Neural cell (in vitro differentiated cells): Measurements from ENCODE around the gene MAGI2. TPM values are rescaled to one million over a fixed set of nuclear protein-coding genes. Genes with fewer than 3 reads are reported as not detected.

Source experiments
- H2AFZ ChIP-seq: fragments of 200-600, 300-800 bp; sonication (generic), shearing (Covaris generic); 2 replicates; pipeline ENCODE4 v1.6.0; 2014; ENCODE audit warnings: low read depth, mild to moderate bottlenecking, antibody characterized with exemption, low read length, moderate library complexity
- H3F3A ChIP-seq: fragments of 200-600 bp; shearing (Covaris generic); 2 replicates; pipeline ENCODE4 v1.6.1; 2016; ENCODE audit warnings: mild to moderate bottlenecking, moderate library complexity, mixed read lengths, antibody characterized with exemption, low read length; ENCODE audit not compliant: insufficient read depth, poor library complexity, severe bottlenecking
- H3K27ac ChIP-seq: fragments of 200-600, 300-800 bp; sonication (generic), shearing (Covaris generic); 2 replicates; pipeline ENCODE4 v1.5.1; 2014; ENCODE audit warnings: mild to moderate bottlenecking, low read length, moderate library complexity
- H3K27me3 ChIP-seq: fragments of 300-800, 200-600 bp; sonication (generic), shearing (Covaris generic); 2 replicates; pipeline ENCODE4 v1.6.0; 2014; ENCODE audit warnings: mild to moderate bottlenecking, low read depth, low read length, moderate library complexity; ENCODE audit not compliant: insufficient read depth
- H3K36me3 ChIP-seq: fragments of 300-800, 200-600 bp; sonication (generic), shearing (Covaris generic); 2 replicates; pipeline ENCODE4 v1.5.1; 2014; ENCODE audit warnings: mild to moderate bottlenecking, antibody characterized with exemption, low read length, moderate library complexity; ENCODE audit not compliant: insufficient read depth
- H3K4me2 ChIP-seq: fragments of 300-800, 200-600 bp; sonication (generic), shearing (Covaris generic); 2 replicates; pipeline ENCODE4 v1.6.0; 2014; ENCODE audit warnings: mild to moderate bottlenecking, low read length
- H3K4me3 ChIP-seq: fragments of 300-800, 200-600 bp; sonication (generic), shearing (Covaris generic); 2 replicates; pipeline ENCODE4 v1.5.1; 2014; ENCODE audit warnings: mild to moderate bottlenecking, low read length, moderate library complexity
- H3K79me2 ChIP-seq: fragments of 200-600 bp; shearing (Covaris generic); replicated peaks from 2 replicates; pipeline ENCODE4 v1.6.0; 2014; ENCODE audit warnings: mild to moderate bottlenecking, low read length, moderate library complexity; ENCODE audit not compliant: insufficient read depth
- H3K9ac ChIP-seq: fragments of 300-800, 200-600 bp; sonication (generic), shearing (Covaris generic); 2 replicates; pipeline ENCODE4 v1.6.1; 2016; ENCODE audit warnings: mild to moderate bottlenecking, low read length, mixed read lengths
- H3K9me2 ChIP-seq: fragments of 200-600 bp; shearing (Covaris generic); 2 replicates; pipeline ENCODE4 v1.6.1; 2016; ENCODE audit warnings: mild to moderate bottlenecking, low read length, mixed read lengths; ENCODE audit not compliant: insufficient read depth
- H3K9me3 ChIP-seq: fragments of 200-600, 300-800 bp; sonication (generic), shearing (Covaris generic); 2 replicates; pipeline ENCODE4 v1.6.1; 2016; ENCODE audit warnings: mild to moderate bottlenecking, mixed run types, low read length, moderate library complexity, mixed read lengths
- H4K20me1 ChIP-seq: fragments of 200-600 bp; shearing (Covaris generic); 2 replicates; pipeline ENCODE4 v1.6.1; 2016; ENCODE audit warnings: mild to moderate bottlenecking, mixed run types; ENCODE audit not compliant: insufficient read depth
- CTCF ChIP-seq: fragments of 450-650 bp; IDR thresholded peaks from 2 replicates; pipeline ENCODE4 v1.5.1; 2014; ENCODE audit warnings: antibody characterized with exemption, mild to moderate bottlenecking, moderate library complexity; ENCODE audit not compliant: poor library complexity, severe bottlenecking
- EP300 ChIP-seq: fragments of 450-650 bp; conservative IDR thresholded peaks from 2 replicates; pipeline ENCODE4 v1.6.1; 2014; ENCODE audit warnings: antibody characterized with exemption, mild to moderate bottlenecking, moderate library complexity; ENCODE audit not compliant: poor library complexity, severe bottlenecking
- EZH2 ChIP-seq: fragments of 200-600, 300-800 bp; shearing (Covaris generic), sonication (generic); IDR thresholded peaks from 2 replicates; pipeline ENCODE4 v1.6.1; 2014; ENCODE audit warnings: antibody characterized with exemption, low read length, borderline replicate concordance, mild to moderate bottlenecking; ENCODE audit not compliant: insufficient read depth, poor library complexity, severe bottlenecking
- MXI1 ChIP-seq: fragments of 450-650 bp; conservative IDR thresholded peaks from 2 replicates; pipeline ENCODE4 v1.6.1; 2014; ENCODE audit warnings: antibody characterized with exemption, mild to moderate bottlenecking; ENCODE audit not compliant: poor library complexity, severe bottlenecking
- POLR2AphosphoS5 ChIP-seq: IDR thresholded peaks from 2 replicates; pipeline ENCODE4 v1.6.1; 2012
- RAD21 ChIP-seq: fragments of 450-650 bp; conservative IDR thresholded peaks from 2 replicates; pipeline ENCODE4 v1.6.1; 2014; ENCODE audit warnings: antibody characterized with exemption, mild to moderate bottlenecking, moderate library complexity
- REST ChIP-seq: IDR thresholded peaks from 2 replicates; pipeline ENCODE4 v1.6.1; 2012; ENCODE audit warnings: borderline replicate concordance
- SMC3 ChIP-seq: fragments of 450-650 bp; conservative IDR thresholded peaks from 2 replicates; pipeline ENCODE4 v1.6.1; 2014; ENCODE audit warnings: antibody characterized with exemption, mild to moderate bottlenecking, moderate library complexity; ENCODE audit not compliant: poor library complexity
- TAF1 ChIP-seq: IDR thresholded peaks from 2 replicates; pipeline ENCODE4 v1.6.1; 2012; ENCODE audit warnings: low read depth
- polyA plus RNA-seq: library from polyadenylated mRNA; depleted of rRNA; stranded (reverse); fragments of >200 nt; gene quantifications from 2 replicates; pipeline ENCODE4 v1.2.3, GENCODE V29; 2014

MAGI2 gene
- polyA plus RNA-seq, 1 donor from 2014 or later: 19.3 TPM

- no peaks in the 10 kb centered on the region for H3K79me2 ChIP-seq
- H3K4me3 ChIP-seq: no peak overlapping the region
- H4K20me1 ChIP-seq: no peaks in the 10 kb centered on the region
- no peak overlapping the region for H2AFZ ChIP-seq
- H3K27ac ChIP-seq: no peak overlapping the region
- no peaks in the 10 kb centered on the region for H3F3A ChIP-seq
- H3K9me3 ChIP-seq: no peaks in the 10 kb centered on the region
- H3K4me2 ChIP-seq: no peak overlapping the region
- no peak for TF ChIP-seq TAF1
- TF ChIP-seq RAD21: no peak
- TF ChIP-seq EZH2: no peak
- TF ChIP-seq CTCF: no peak
- TF ChIP-seq MXI1: no peak
- no peaks in the 10 kb centered on the region for H3K27me3 ChIP-seq
- no peaks in the 10 kb centered on the region for H3K9me2 ChIP-seq
- no peak overlapping the region for H3K9ac ChIP-seq
- H3K36me3 ChIP-seq: no peaks in the 10 kb centered on the region
These were observed 1285.6 kb downstream of the MAGI2 start for GRCh38 chr7:78167860-78168259.

GRCh38 chr7:78165854-78166253, 1287.6 kb downstream of the MAGI2 start:
- no peak overlapping the region for H3K27ac ChIP-seq
- no peaks in the 10 kb centered on the region for H3K27me3 ChIP-seq
- no peaks in the 10 kb centered on the region for H3K79me2 ChIP-seq
- H3K9me3 ChIP-seq: no peaks in the 10 kb centered on the region
- TF ChIP-seq RAD21: no peak
- no peak for TF ChIP-seq CTCF
- no peak for TF ChIP-seq TAF1
- no peak for TF ChIP-seq EZH2
- TF ChIP-seq MXI1: no peak
- TF ChIP-seq EP300: no peak
- TF ChIP-seq SMC3: no peak
- no peak for TF ChIP-seq POLR2AphosphoS5
- TF ChIP-seq REST: no peak
- H2AFZ ChIP-seq: no peak overlapping the region
- H3K4me2 ChIP-seq: no peak overlapping the region
- no peaks in the 10 kb centered on the region for H3K9me2 ChIP-seq
- no peak overlapping the region for H3K4me3 ChIP-seq
- no peaks in the 10 kb centered on the region for H4K20me1 ChIP-seq
- no peaks in the 10 kb centered on the region for H3K36me3 ChIP-seq
- no peaks in the 10 kb centered on the region for H3F3A ChIP-seq
- no peak overlapping the region for H3K9ac ChIP-seq
